ENCODE results near the gene FAM222A.

The FAM222A gene

DNA sequence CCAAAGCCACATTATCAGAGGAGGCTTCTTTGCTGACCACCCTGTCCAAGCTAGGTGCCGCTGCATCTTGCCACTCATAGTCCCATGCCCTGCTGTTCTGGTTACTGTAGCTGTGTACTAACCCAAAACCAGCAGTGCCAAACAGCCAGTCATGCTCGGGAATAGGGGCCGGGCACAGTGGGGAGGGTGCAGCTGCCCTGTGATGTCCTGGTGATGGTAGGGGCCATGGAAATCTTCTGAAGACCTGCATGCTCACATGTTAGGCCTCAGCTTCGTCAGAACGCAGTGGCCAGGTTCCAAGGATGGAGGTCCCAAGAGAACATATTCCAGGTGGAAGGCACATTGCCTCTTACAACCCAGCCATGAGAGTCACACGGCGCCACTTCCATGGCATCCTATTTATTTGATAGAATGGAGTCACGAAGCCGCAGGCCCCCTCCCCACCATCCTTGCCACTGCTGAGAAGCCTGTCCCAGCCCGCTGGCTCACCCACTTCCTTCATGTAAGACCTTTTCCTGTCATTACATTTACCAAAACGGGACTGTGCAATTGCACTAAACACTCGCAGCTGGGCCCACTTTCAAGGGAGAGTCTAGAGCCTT, 48.5 kb downstream of the FAM222A start:
- no peak for DNase-seq

GRCh38 chr12:109762673-109763191, 49.1 kb downstream of the FAM222A start:
- no peak for DNase-seq

DNA sequence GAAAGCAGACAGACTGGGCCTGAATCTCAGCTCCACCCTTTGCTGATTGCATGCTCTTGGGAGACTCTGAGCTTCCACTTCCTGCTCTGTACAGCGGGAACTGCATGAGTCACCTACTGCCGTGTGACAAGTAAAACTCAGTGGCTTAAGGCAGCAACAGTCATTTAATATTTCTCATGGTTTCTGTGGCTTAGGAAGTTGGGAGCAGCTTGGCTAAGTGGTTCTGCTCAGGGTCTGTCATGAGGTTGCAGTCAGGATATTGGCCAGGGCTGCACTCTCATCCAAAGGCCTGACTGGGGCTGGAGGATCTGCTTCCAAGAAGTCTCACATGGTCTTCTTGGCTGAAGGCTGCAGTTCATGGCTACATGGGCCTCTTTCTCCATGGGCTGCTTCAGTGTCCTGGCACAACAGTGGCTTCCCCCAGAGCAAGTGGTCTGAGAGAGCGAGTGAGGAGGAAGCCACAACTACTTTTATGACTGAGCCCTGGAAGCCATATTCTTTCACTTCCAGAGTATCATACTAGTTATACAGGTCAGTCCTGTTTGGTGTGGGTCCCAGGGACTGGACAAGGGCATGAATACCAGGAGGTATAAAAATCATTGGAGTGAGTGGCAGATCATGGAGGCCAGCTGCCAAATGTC, 49.7 kb downstream of the FAM222A start:
- DNase-seq: no peak

- no peak for DNase-seq
These were observed 50.5 kb downstream of the FAM222A start for GRCh38 chr12:109764123-109764522.

- DNase-seq: no peak
These were observed 51.3 kb downstream of the FAM222A start for GRCh38 chr12:109764776-109765445.

DNA sequence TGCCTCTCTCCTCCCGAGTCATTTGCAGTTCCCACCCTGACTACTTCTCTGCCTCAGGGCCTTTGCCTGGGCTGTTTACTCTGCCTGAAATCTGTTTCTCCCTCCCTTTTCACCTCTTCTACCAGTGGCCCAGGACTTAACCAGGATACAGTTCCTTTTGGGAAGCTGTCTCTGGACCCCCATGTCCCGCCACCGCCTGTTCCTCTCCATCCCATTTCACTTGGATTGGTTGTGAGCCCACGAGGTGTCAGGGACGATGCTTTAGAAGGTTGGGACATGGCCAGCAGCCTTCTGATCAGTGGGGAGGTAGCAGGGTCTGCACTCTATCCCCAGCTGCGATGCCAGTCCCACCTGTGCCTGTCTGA, 51.8 kb downstream of the FAM222A start:
- no peak for DNase-seq

- DNase-seq: no peak
These were observed 52.7 kb downstream of the FAM222A start for GRCh38 chr12:109766251-109766778.

- no peak for DNase-seq
These were observed 53.8 kb downstream of the FAM222A start for GRCh38 chr12:109767456-109767855.

DNA sequence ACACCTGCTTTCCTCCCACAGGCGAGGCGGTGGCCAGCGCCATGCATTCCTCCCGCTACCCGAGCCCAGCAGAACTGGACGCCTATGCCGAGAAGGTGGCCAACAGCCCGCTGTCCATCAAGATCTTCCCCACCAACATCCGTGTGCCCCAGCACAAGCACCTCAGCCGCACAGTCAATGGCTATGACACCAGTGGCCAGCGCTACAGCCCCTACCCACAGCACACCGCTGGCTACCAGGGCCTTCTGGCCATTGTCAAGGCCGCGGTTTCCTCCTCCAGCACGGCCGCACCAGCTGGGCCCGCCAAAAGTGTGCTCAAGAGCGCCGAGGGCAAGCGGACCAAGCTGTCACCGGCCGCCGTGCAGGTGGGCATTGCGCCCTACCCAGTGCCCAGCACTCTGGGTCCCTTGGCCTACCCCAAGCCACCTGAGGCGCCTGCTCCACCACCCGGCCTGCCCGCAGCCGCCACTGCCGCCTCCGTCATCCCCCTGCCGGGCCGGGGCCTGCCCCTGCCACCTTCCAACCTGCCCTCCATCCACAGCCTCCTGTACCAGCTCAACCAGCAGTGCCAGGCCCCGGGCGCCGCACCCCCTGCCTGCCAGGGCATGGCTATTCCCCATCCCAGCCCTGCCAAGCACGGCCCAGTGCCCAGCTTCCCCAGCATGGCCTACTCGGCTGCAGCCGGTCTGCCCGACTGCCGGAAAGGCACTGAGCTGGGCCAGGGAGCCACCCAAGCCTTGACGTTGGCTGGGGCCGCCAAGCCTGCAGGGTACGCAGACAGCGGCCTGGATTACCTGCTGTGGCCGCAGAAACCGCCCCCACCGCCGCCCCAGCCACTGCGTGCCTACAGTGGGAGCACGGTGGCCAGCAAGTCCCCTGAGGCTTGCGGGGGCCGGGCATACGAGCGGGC, 54.6 kb downstream of the FAM222A start:
- DNase-seq: no peak

GRCh38 chr12:109768901-109769670, 55.5 kb downstream of the FAM222A start:
- DNase-seq: no peak

- DNase-seq: no peak
These were observed 56.7 kb downstream of the FAM222A start for GRCh38 chr12:109770104-109770860.

GRCh38 chr12:109770861-109771670, 57.4 kb downstream of the FAM222A start:
- no peak for DNase-seq

GRCh38 chr12:109771746-109772621, 58.4 kb downstream of the FAM222A start:
- no peak for DNase-seq

GRCh38 chr12:109772622-109773321, 59.1 kb downstream of the FAM222A start:
- DNase-seq: no peak

GRCh38 chr12:109773384-109774011, 59.9 kb downstream of the FAM222A start:
- no peak for DNase-seq

DNA sequence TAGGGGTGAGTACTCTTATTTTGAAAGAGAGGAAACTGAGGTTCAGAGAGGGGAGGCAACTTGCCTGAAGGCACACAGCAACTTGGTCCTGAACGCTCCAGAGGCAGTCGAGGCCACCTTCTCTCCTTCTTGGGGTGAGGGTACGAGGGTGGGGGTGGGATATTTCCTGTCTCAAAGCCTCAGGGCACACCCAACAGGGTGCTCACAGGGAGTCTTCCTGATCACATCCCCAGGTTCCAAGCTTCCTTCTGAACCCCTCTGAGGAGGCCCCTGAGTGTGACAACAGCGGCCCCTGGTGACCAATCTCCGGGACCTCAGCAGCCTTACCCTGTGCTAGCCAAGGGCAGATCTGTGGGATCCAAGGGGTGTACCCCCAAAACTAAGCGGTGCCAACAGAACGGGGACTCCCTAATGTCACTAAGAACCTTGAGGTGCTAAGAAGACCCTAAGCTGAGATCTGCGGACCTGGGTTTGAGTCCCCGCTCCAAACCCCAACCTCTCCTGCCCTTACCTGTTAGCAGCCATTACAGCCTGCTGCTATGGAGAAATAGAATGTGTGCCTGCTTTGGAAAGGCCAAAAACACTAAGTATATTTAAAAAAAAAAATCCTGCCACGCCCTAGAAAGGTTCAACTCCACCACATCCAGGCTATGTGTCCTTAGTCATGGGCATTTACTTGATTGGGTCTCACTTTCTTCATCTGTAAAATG, 61.7 kb downstream of the FAM222A start:
- peak; percentile 39 for DNase-seq

- DNase-seq: no peak
These were observed 63.0 kb downstream of the FAM222A start for GRCh38 chr12:109776624-109777023.

Data from NCI-H1105 treated with DMSO at 0.1 percent for 48 hours (cell line).